Stomach (tissue), 9 donors: Measurements from ENCODE around the gene ADM. TPM values are rescaled to one million over a fixed set of nuclear protein-coding genes. Genes with fewer than 3 reads are reported as not detected.

Source experiments
- DNase-seq, 2 donors: peaks; one replicate each; pipeline versions ENCODE4 v3.0.0 to v3.0.0-alpha.2; 2013 to 2019
- H3K27ac ChIP-seq, 5 donors: fragments of 200-600 bp in 4 of 5; sonication (generic) in 4 of 5; one replicate each; pipeline ENCODE4 v1.5.1; 2013 to 2019; ENCODE audit warnings: mild to moderate bottlenecking in 1 of 5, moderate library complexity in 1 of 5
- H3K27me3 ChIP-seq, 3 donors: fragments of 200-600 bp; sonication (generic); one replicate each; pipeline ENCODE4 v1.5.1; 2017 to 2019; ENCODE audit warnings: mixed run types in 1 of 3
- H3K36me3 ChIP-seq, 4 donors: fragments of 200-600 bp; sonication (generic); 1 replicate in 3 of 4; 2 replicates in 1 of 4; pipeline ENCODE4 v1.5.1; 2016 to 2019
- H3K4me1 ChIP-seq, 4 donors: fragments of 200-600 bp; sonication (generic); one replicate each; pipeline ENCODE4 v1.5.1; 2016 to 2019
- H3K4me3 ChIP-seq, 4 donors: fragments of 200-600 bp; sonication (generic) in 3 of 4; one replicate each; pipeline ENCODE4 v1.5.1; 2016 to 2019; ENCODE audit warnings: mild to moderate bottlenecking in 1 of 4
- H3K9me3 ChIP-seq, 4 donors: fragments of 200-600 bp; sonication (generic); one replicate each; pipeline ENCODE4 v1.5.1; 2016 to 2019
- EP300 ChIP-seq: sonication (generic); formaldehyde crosslinking; IDR thresholded peaks from one replicate; pipeline ENCODE4 v1.6.1; 2017; ENCODE audit warnings: antibody characterized with exemption
- POLR2A ChIP-seq, 4 donors: fragments of 450-650 bp; IDR thresholded peaks; one replicate each; pipeline ENCODE4 v1.6.1; 2016; ENCODE audit warnings: antibody characterized with exemption in 4 of 4, control low read depth in 2 of 4, mild to moderate bottlenecking in 1 of 4, moderate library complexity in 1 of 4
- POLR2AphosphoS5 ChIP-seq, 3 donors: sonication (generic); formaldehyde crosslinking; IDR thresholded peaks; one replicate each; pipeline ENCODE4 v1.6.1; 2016; ENCODE audit warnings: antibody characterized with exemption in 3 of 3
- WGBS, 5 donors: extraction: QIAGEN DNeasy Blood & Tissue Kit in 3 of 5; methylation state at CpG; one replicate each; pipeline versions ENCODE4 v1.1.5 to v1.1.7; 2013 to 2018; 5-methylcytosine and 5-hydroxymethylcytosine counted together
- intact Hi-C: fragments of 100-400 bp; cut with DNase I; formaldehyde crosslinking; loops from one replicate; pipeline ENCODE4 v1.15.1; 2023; ENCODE audit warnings: low total_unique reads
- polyA plus RNA-seq, 3 donors: library from polyadenylated mRNA; stranded (reverse); fragments of 200-250 nt; gene quantifications; one replicate each; pipeline ENCODE4 v1.2.3, GENCODE V29; 2013
- total RNA-seq, 5 donors: library from RNA; depleted of rRNA; stranded (reverse); fragments of >200 nt; gene quantifications; one replicate each; pipeline versions ENCODE4 v1.1.0 to v1.2.3, GENCODE V29; 2014 to 2016
- TF ChIP-seq, protein P1 (sequence below), 7 experiments: fragments of 450-650 bp in 4 of 7; fragments of 200-600 bp in 3 of 7; sonication (generic) in 3 of 7; IDR thresholded peaks; one replicate each; pipeline ENCODE4 v1.5.1; 2016 to 2019; ENCODE audit warnings: antibody characterized with exemption in 7 of 7, control low read depth in 2 of 7, mild to moderate bottlenecking in 1 of 7
- donor health status: healthy with polysubstance abuse.
- donor health status: Bipolar disorder and iron deficiency.
- donor health status: healthy.

ADM gene
- total and polyA plus RNA-seq, 8 donors, result 14.3 to 144 (median 35.1) TPM

DNA sequence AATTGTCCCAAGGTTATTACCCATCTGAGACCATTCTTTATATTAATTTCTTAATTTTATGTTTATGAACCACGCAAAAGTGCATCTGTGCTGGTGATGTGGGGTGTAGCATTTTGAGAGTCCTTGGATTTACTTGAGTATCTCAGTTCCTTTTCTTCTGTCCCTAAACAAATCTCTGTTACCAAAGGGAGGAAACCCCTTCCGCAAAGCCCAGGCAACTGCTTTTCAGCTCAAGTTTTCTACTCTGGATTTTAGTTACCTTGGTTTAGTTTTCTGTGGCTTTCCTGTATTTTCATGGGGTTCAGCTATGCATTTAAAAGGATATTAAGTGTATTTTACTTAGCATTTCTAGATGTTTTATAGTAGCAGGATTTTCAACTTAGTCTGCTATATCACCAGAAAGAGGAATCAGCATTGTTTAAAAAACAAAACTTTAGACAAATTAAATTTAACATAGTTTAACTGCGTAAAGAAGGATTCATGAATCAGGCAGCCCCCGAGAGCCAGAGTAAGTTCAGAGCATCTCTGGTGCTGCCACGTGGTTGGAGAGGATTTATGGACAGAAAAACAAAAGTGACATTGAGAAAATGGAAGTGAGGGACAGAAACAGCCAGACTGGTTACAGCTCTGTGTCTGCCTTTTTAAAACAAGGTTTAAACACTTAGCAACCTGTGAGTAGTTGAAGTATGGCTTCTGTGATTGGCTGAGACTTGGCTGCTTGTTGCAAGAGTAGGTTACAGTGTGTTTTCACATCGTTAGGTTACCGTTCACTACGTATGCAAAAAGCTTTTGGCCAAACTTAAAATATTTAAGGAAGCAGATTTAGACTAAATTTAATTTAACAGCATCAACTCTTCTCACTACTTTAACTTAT, 9.6 kb downstream of the ADM start:
- DNase-seq, result peak in 1 of 2 donors; percentile 81
- Histone ChIP-seq H3K36me3 (no peaks in the 10 kb centered on the region), H3K27me3 (no peaks in the 10 kb centered on the region), H3K9me3 (no peaks in the 10 kb centered on the region), H3K27ac (no peak overlapping the region), H3K4me1 (peaks cover 5 to 25% (median 15%) of the 10 kb centered on the region in 4 donors), H3K4me3 (no peak overlapping the region)
- TF ChIP-seq, protein P1, sequence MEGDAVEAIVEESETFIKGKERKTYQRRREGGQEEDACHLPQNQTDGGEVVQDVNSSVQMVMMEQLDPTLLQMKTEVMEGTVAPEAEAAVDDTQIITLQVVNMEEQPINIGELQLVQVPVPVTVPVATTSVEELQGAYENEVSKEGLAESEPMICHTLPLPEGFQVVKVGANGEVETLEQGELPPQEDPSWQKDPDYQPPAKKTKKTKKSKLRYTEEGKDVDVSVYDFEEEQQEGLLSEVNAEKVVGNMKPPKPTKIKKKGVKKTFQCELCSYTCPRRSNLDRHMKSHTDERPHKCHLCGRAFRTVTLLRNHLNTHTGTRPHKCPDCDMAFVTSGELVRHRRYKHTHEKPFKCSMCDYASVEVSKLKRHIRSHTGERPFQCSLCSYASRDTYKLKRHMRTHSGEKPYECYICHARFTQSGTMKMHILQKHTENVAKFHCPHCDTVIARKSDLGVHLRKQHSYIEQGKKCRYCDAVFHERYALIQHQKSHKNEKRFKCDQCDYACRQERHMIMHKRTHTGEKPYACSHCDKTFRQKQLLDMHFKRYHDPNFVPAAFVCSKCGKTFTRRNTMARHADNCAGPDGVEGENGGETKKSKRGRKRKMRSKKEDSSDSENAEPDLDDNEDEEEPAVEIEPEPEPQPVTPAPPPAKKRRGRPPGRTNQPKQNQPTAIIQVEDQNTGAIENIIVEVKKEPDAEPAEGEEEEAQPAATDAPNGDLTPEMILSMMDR (IDR thresholded peaks at IDR 0.05), result no peak
- TF ChIP-seq POLR2AphosphoS5 (IDR thresholded peaks at IDR 0.05), result no peak
- intact Hi-C loops, result loop anchor here (10.0 kb wide), 1 partner anchor 550 kb away; no protein-coding TSS in a partner anchor
- WGBS, 5 donors, result 42 to 53% (median 51%) methylated on average over 8 of the region's 8 CpGs

DNA sequence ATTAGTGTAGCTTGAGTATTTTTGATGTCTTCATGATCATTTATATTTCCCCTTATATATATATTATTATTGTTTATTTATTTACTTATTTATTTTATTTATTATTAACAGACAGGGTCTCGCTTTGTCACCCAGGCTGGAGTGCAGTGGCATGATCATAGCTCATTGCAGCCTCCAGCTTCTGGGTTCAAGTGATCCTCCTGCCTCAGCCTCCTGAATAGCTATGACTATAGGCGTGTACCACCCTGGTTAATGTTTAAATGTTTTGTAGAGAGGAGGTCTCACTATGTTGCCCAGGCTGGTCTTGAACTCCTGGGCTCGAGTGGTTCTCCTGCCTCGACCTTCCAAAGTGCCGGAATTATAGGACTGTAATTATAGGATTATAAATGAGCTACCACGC, 10.2 kb downstream of the ADM start:
- Histone ChIP-seq H3K9me3 (no peaks in the 10 kb centered on the region), H3K27me3 (no peaks in the 10 kb centered on the region), H3K4me3 (no peak overlapping the region), H3K27ac (no peak overlapping the region), H3K36me3 (no peaks in the 10 kb centered on the region), H3K4me1 (peaks cover 0 to 19% (median 9%) of the 10 kb centered on the region in 4 donors)
- intact Hi-C loops, result loop anchor here (10.0 kb wide), 1 partner anchor 550 kb away; no protein-coding TSS in a partner anchor
- no peak for DNase-seq
- TF ChIP-seq POLR2A (IDR thresholded peaks at IDR 0.05) (no peak), EP300 (no peak), POLR2AphosphoS5 (IDR thresholded peaks at IDR 0.05) (no peak)
- TF ChIP-seq, protein P1 (IDR thresholded peaks at IDR 0.05), result no peak
- WGBS, 5 donors, result 83 to 88% (median 85%) methylated on average over 6 of the region's 6 CpGs

DNA sequence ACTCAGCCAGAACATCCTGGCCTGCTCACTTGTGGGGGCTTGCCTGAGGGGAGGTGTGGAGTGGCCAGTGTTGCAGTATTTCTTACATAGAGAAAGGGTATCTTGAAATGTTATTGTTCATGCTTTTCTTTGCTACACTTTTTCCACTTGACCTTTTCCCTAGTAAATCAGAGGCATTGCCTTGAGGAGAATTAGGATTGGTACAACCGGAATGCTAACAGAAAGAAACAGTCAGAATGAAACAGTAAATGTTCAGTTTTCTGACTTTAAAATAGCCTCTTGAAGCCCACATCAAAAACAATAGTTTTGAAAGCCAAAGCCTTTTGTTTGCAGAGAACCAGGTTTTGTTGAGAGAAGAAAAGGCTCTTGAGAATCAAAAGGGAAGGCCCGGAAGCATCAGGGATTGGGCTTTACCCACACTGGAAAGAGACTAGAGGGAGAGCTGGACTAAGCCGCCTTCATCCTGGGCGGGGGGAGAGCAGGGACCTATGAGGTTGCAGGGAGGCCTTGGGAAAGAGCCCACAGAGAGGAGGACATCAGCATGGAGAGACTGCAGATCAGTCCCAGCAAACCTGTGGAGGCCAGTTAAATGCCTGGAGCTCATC, 12.4 kb downstream of the ADM start:
- intact Hi-C loops, result loop anchor here (10.0 kb wide), 1 partner anchor 552 kb away; no protein-coding TSS in a partner anchor
- no peak for DNase-seq
- no peak for TF ChIP-seq EP300
- Histone ChIP-seq H3K27me3 (no peaks in the 10 kb centered on the region), H3K9me3 (no peaks in the 10 kb centered on the region), H3K36me3 (no peaks in the 10 kb centered on the region), H3K27ac (peak overlapping the region in 3 of 5 donors; percentile 0 to 47 (median 35)), H3K4me3 (no peak overlapping the region), H3K4me1 (peaks cover under 1 to 22% (median 10%) of the 10 kb centered on the region in 4 donors)
- 71 to 90% (median 78%) methylated on average over 4 of the region's 4 CpGs for WGBS, 5 donors

DNA sequence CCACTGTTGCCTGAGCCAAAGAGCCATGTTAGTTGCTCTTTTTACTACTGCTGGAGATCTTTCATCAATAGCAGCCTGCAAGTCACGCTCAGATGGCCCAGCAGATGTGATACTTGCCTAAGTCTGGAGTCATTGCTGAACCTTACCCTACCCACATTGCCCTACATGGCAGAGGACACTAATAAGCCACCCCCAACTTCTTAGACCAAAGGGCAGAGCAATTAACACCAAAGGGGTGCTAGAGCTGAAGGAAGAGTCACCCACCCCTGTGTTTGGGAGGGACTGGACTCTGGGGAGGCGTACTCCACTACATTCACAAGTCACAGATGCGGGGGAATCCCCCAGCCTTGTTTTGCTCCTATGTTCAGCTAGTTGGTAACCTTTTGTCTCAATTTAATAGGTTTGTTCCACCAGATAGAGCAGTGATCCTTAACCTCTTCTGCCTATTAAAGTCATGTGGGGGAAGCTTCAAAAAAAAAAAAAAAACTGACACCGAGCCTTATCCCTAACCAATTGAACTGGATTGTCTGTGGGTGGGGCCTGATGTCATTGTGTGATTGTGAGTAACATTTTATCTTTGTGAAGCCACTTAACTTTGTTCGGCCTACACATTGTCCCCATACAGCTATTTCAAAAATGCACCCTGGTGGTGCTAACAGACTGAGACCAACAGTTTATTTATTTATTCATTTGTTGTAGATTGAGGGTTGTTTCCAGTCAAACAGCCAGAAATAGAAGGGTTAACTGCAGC, 13.1 kb downstream of the ADM start:
- no peaks in the 10 kb centered on the region for H3K27me3 ChIP-seq
- DNase-seq, result no peak
- H3K4me3 ChIP-seq, result no peak overlapping the region
- intact Hi-C loops, result loop anchor here (10.0 kb wide), 1 partner anchor 553 kb away; no protein-coding TSS in a partner anchor
- WGBS, 5 donors, result 76 to 95% (median 90%) methylated on average over 5 of the region's 5 CpGs
- peaks cover 7 to 29% (median 17%) of the 10 kb centered on the region in 4 donors for H3K4me1 ChIP-seq
- TF ChIP-seq, protein P1 (IDR thresholded peaks at IDR 0.05), result no peak
- TF ChIP-seq EP300 (no peak), POLR2A (IDR thresholded peaks at IDR 0.05) (no peak), POLR2AphosphoS5 (IDR thresholded peaks at IDR 0.05) (no peak)
- no peaks in the 10 kb centered on the region for H3K36me3 ChIP-seq
- H3K9me3 ChIP-seq, result no peaks in the 10 kb centered on the region
- H3K27ac ChIP-seq, result peak overlapping the region in 3 of 5 donors; percentile 13 to 47 (median 35)
